WI38 (cell line): Measurements from ENCODE around the gene LIMS3.
"Not testable (repeated sequence)": the region's sequence is repeated elsewhere in the genome, so short reads cannot be mapped to it uniquely, and the experiment has no call there.

ENCODE experiments used
- H3K4me3 ChIP-seq: 2 replicates; pipeline ENCODE4 v1.5.1; 2011; ENCODE audit warnings: low read depth, mild to moderate bottlenecking, control low read depth, low read length

LIMS3 gene

GRCh38 chr2:109898462-109899336 lies at the start of gene LIMS3:
TSS of gene LIMS3 (plus strand) at chr2:109898688. CDS start at chr2:109898729, 41 bp downstream.
- H3K4me3 ChIP-seq = not testable (repeated sequence)

DNA sequence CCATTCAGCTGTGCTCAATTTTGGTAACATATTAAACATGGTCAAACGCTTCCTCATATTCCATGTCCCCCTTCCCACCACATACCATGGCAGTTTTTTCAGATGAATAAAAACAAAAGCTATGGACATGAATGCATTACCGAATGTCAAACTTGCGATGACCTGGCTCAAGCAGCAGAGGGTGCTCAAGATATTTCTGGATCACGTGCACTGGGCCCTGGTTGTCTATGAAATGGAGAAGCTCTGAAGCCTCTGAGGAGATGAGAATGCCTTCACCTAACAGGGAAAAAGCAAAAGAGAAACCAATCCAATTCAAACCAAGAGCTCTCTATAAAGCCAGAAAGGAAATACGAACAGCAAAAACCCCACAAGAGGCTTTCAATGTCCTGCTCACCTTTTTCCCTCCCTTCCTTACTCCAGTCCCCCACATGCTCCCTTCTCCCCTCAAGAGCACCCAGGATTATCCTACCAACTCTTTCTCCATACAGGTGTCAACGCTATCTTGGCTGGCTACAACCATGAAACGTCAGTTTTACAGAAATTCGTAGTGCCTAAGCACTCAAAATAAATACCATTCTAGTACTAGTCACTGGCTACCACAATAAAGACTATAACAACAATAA lies 27.2 kb upstream of the LIMS3 start:
- H3K4me3 ChIP-seq = not testable (repeated sequence)

DNA sequence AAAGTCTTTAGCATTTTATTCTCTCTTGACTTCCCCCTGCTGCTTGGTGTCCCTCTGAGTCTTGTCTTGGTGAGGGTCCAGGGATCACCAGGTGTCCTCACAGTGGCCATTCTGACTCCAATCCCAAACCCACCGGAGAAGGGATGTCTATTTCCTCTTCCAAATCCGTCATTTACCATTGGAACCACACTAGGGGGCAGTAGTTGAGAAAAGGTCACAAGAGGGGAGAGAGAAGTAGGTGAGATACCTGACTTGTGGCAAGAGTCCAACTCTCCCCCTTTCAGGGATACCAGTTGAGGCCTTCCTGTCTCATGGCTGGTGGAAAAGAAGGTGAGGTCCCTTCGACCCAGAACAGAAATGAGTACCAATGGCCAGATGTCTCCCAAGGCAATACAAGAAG lies 21.9 kb upstream of the LIMS3 start:
- H3K4me3 ChIP-seq = not testable (repeated sequence)

DNA sequence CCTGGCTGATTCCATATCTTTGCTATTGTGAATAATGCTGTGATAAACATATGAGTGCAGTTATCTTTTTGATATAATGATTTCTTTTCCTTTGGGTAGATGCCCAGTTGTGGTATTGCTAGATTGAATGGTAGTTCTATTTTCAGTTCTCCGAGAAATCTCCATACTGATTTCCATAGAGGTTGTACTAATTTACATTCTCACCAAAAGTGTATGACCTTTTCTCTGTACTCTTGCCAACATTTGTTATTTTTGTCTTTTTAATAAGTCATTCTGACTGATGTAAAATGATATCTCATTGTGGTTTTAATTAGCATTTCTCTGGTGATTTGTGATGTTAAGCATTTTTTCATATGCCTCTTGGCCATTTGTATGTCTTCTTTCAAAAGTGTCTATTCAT lies 16.4 kb upstream of the LIMS3 start:
- not testable (repeated sequence) for H3K4me3 ChIP-seq

GRCh38 chr2:109888414-109888813 lies 10.1 kb upstream of the LIMS3 start:
- not testable (repeated sequence) for H3K4me3 ChIP-seq

DNA sequence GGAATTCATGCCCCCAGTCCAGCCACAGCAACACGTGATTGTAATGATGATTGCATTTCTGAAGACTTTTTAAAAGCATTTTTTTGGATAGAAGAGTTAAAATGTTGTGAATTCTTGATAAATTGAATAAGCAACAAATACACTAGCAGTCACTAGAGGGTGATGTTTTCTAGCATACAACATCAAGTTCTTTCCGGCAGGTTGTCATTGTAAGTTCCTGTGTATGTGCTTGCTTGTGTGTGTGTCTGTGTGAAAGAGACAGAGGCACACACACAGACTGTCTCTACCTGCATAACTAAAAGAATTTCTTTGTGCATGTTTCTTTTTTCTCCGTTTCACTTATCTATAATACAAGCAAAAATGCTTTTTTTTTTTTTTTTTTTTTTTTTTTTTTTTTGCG lies 8.6 kb upstream of the LIMS3 start:
- not testable (repeated sequence) for H3K4me3 ChIP-seq

DNA sequence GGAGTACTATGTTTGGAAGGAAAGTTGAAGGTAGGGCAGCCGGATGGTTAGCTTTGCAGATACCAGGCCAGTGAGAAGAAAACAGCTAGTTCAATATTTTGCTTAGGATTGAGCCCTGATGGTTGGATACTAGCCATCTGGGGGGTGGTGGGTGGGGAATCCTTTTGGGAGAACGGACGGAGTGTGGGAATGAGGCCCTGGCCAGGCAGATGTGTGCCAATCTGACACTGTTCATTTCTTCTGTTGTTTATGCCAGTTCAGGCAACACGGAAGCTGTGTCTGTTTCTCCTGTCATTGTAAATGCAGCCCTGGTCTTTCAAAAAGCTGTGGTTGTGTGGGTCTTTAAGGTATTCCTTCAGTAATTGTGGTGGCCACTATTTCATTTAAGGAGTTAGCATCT lies 7.5 kb upstream of the LIMS3 start:
- H3K4me3 ChIP-seq = not testable (repeated sequence)

GRCh38 chr2:109893736-109894135 lies 4.8 kb upstream of the LIMS3 start:
- H3K4me3 ChIP-seq = not testable (repeated sequence)

DNA sequence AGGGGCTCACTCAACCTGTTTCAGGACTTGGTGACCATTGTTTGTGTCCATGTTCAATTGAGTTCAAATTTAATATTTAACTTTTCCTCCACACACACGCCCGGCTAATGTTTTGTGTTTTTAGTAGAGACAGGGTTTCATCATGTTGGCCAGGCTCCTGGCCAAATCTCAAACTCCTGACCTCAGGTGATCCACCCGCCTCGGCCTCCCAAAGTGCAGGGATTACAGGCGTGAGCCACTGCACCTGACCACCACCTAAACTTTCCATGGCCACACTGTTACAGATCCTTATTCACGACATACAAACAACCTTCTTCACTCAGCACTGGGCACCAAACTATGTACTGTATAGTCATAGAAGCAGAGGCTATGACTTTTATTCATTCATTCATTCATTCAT lies 4.3 kb upstream of the LIMS3 start:
- H3K4me3 ChIP-seq = not testable (repeated sequence)

DNA sequence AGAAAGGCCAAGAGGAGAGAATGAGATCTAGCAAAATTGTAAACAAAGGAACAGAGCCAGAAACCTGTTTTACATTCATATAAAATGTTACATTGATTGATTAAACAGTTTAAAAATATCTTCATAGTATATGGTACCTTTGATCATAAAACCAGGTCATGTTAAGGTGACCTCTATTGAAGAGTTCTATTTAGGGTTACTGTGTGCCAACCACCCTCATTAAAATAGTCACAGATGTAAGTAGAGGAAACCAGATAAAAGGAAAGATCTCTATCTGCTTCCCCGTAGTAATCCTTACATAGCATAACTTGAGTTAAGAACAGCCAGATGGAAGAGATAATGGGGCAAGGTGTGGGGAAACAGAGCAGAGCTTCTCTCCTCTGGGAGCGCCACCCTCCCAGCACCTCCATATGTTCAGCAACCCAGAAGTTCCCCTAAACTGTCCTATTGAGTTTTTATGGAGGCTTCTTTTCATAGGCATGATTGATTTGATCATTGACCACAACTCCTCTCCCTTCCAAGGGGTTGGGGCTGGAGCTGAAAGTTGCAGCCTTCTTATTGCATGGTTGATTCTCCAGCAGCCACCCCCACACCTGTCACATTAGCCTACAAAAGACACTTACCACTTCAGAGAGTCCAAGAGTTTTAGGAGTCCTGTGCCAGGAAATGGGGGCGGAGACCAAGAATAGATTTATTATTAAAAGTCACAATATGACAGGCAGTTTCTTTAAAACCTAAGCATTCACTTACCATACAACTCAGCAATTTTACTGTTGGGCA lies 3.2 kb upstream of the LIMS3 start:
- not testable (repeated sequence) for H3K4me3 ChIP-seq

DNA sequence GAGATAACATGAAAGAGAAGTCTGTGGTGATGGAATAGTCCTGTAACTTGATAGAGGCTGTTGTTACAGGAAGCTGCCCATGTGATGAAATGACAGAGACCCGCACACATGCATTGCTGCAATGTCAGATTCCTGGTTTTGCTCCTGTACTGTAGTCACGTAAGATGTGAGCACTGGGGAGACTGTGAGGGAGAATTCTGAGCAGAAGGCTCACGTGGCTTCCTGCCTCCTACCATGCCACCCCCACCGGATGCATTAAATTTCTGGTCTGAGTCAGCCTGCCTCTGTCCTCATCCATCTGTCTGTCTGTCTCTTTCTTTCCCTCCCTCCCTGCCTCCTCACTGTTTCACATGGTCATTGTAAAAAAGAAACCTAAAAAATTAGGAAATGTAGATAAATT lies 2.3 kb upstream of the LIMS3 start:
- not testable (repeated sequence) for H3K4me3 ChIP-seq

DNA sequence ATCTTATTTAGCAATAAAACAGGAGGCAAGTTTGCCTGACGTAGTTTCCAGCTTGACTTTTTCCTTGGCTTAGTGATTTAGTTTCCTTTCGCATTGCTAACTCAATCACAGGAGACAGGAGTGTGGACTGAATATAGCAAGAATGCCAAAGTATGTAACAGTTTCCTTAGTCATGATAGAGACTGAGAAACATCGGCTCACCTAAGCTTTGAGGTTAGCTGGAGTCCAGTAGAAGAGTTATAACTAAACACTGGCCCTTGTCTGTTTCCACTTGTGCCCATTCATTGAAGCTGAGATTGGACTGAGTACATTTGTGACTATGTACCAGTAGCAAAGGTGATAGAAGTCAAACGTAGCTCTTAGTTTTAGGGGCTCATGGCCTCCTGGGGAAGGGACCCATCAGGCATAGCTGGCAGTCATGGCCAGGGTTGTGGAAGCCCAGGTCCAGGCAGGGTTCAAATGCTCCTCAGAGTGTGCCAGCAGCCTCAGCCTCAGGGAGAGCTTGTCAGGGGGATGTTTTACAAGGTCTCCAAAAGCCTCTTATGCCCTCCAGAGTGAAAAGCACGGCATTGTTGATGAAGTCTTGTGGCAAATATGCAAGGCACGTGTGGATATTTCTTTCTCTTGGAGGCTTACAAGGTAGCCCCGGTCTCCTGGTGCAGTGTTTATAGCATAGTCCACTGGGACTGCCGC lies 573 bp upstream of the LIMS3 start:
- H3K4me3 ChIP-seq = not testable (repeated sequence)

DNA sequence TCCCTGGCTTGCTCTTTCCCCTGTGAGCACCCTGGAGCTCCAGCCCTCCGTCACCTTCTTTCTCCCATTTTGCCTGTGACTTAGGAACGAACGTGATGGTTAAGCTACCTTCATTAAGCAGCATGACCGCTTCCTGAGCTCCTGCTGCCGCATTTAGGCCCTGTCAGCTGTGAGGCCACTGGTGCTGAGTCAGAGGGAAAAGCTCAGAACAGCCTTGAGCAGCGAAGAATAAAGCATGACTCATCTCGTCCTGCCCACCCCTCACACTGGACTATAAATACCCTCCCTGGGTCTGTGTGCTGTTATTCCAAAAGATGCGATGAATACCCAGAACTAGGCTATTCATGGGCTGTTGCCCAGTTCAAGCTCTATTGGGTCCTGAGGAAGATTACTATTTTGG lies 7.3 kb downstream of the LIMS3 start:
- H3K4me3 ChIP-seq = not testable (repeated sequence)

DNA sequence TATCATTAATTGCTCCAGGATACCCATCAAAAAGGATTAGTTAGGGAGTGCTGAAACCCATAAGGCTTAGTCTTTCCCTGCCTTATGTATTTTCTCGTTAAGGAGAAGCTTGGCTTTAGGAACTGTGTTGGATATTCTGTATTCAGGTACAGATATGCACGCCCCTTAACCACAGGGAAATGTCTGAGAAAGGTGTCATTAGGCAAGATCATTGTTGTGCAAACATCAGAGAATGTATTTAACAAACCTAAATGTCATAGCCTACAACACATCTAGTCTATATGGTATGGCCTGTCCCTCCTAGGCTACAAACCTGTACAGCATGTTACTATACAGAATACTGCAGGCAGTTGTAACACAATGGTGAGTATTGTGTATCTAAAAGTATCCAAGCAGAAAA lies 10.1 kb downstream of the LIMS3 start:
- not testable (repeated sequence) for H3K4me3 ChIP-seq

DNA sequence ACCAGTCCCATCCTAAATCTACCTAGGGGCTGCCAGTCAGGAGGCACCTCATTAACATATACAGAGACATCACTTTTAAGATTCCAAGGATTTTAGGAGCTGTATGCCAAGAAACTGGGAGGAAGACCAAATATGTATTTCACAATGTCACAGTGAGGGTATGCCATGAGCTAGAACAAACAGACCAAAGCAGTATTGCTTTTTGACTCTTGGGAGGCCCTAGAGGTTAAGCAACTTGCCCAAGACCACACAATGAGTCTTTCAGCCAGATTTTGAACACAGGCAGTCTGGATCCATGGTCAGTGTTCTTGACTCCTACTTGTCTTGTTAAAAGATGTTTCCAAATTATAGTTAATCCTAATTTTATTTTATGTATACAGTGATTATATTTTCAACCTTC lies 12.3 kb downstream of the LIMS3 start:
- not testable (repeated sequence) for H3K4me3 ChIP-seq

- H3K4me3 ChIP-seq = not testable (repeated sequence)
These were observed 15.4 kb downstream of the LIMS3 start for GRCh38 chr2:109913911-109914310.

DNA sequence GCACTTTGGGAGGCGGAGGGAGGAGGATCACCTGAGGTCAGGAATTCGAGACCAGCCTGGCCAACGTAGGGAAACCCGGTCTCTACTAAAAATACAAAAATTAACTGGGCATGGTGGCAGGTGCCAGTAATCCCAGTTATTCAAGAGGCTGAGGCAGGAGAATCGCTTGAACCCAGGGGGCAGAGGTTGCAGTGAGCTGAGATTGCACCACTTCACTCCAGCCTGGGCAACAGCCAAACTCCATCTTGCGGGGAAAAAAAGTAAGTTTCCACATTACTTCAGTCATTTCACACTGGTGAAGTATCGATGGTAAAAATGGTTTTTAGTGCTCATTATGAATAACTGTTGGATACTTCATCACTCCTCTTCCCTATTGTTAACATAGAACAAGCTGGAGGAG lies 16.1 kb downstream of the LIMS3 start:
- H3K4me3 ChIP-seq = not testable (repeated sequence)

DNA sequence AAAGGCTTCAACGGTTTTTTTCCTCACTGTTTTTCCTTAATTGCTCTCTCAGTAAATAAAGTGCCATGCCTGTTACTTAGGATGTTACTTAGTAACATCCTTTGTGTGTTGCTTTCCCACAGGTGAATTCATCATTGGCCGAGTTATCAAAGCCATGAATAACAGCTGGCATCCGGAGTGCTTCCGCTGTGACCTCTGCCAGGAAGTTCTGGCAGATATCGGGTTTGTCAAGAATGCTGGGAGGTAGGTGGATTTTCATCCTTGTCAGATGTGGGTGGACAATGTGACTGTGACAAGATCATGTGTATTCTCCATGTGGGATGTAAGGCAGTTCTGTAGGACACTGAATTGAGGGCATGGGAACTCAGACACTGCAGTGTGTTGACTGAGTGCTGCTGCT lies 17.3 kb downstream of the LIMS3 start:
- H3K4me3 ChIP-seq = not testable (repeated sequence)

GRCh38 chr2:109920162-109920561 lies 21.7 kb downstream of the LIMS3 start:
- not testable (repeated sequence) for H3K4me3 ChIP-seq

GRCh38 chr2:109921543-109922384 lies 23.3 kb downstream of the LIMS3 start:
- not testable (repeated sequence) for H3K4me3 ChIP-seq
